GM21423 (cell line): ENCODE results near the gene AACS.
"Not testable (repeated sequence)": the region's sequence is repeated elsewhere in the genome, so short reads cannot be mapped to it uniquely, and the experiment has no call there.

Experiments
- ATAC-seq: cut with Tn5 transposase; IDR thresholded peaks from one replicate; pipeline ENCODE4 v1.9.1; 2021; ENCODE audit warnings: mild to moderate bottlenecking, moderate library complexity; ENCODE audit not compliant: unreplicated experiment

Gene AACS, protein sequence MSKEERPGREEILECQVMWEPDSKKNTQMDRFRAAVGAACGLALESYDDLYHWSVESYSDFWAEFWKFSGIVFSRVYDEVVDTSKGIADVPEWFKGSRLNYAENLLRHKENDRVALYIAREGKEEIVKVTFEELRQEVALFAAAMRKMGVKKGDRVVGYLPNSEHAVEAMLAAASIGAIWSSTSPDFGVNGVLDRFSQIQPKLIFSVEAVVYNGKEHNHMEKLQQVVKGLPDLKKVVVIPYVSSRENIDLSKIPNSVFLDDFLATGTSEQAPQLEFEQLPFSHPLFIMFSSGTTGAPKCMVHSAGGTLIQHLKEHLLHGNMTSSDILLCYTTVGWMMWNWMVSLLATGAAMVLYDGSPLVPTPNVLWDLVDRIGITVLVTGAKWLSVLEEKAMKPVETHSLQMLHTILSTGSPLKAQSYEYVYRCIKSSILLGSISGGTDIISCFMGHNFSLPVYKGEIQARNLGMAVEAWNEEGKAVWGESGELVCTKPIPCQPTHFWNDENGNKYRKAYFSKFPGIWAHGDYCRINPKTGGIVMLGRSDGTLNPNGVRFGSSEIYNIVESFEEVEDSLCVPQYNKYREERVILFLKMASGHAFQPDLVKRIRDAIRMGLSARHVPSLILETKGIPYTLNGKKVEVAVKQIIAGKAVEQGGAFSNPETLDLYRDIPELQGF

GRCh38 chr12:125065021-125065918 lies at the start of gene AACS:
TSS of gene AACS (plus strand) at chr12:125065435. CDS start at chr12:125065585, 150 bp downstream.
- ATAC-seq, result peak; percentile 94

DNA sequence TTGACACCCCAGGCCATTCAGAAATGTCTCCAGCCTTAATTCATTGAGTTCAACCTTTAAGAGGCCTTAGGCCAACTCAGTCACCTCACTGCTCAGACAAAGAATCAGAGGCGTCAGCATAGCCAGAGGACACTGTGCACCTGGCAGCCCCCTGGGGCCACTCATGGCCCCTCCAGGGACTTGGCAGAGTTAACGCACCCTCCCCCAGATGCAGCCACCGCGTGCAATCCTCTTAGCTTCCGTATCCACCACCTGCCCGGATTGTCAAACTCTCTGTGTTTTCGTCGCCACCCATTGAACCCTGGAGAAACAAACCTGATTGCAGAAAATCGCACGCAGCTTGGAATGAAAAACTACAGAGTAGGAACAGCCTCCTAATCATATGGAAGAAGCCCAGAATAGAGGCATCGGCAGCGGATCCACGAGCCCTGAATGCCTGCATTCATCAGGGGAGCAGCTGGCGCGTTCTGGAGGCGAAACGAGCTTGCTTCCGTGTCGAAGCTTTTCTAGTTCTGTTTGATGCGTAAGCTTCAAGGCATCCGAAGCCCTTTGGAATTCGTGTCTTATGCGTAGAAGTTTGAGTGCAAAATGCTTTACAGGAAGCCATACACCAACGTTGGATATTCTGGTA lies 49.4 kb upstream of the AACS start:
- ATAC-seq, result no peak

DNA sequence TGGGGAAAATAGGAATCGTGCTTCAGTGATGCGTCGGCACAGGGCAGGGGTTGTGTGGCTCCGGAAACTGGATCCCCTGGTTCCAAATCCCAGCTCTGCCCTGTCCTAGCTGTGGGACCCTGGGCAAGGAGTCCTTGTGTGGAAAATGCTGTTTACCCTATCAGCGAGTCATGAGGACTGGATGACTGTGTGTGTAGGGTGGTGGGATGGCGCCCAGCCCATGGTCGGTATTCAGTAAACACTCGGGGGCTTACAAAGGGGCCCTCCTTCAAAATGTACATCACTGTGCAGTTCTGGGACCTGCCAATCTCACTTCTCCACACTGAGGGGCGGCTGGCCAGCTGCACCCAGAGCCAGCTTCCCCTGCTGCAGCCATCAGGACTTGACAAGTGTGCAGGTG lies 47.4 kb upstream of the AACS start:
- no peak for ATAC-seq

DNA sequence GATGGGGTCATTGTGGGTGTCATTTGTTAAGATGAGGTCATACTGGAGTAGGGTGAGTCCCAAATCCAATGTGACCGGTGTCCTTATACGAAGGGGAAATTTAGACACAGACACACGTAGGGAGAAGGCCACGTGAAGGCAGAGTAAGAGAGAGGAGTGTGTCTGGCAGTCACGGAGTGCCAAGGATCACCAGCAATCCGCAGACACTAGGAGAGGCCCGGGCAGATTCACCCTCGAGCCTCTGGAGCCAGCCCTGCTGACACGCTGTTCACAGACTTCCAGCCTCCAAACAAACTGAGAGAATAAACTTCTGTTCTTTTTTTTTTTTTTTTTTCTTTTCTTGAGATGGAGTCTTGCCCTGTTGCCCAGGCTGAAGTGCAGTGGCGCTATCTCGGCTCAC lies 46.9 kb upstream of the AACS start:
- ATAC-seq, result no peak

- no peak for ATAC-seq
These were observed 44.1 kb upstream of the AACS start for GRCh38 chr12:125021096-125021495.

DNA sequence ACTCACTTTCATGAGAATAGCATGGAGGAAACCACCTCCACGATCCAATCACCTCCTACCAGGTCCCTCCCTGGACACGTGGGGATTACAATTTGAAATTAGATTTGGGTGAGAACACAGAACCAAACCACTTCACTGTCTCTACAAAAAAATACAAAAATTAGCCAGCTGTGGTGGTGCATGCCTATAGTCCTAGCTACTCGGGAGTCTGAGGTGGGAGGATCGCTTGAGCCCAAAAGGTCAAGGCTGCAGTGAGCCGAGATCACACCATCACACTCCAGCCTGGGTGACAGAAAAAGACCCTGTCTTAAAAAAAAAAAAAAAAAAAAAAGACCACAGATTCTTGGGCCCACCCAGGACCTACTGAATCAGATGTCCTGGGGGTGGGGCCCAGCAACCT lies 43.5 kb upstream of the AACS start:
- ATAC-seq, result no peak

DNA sequence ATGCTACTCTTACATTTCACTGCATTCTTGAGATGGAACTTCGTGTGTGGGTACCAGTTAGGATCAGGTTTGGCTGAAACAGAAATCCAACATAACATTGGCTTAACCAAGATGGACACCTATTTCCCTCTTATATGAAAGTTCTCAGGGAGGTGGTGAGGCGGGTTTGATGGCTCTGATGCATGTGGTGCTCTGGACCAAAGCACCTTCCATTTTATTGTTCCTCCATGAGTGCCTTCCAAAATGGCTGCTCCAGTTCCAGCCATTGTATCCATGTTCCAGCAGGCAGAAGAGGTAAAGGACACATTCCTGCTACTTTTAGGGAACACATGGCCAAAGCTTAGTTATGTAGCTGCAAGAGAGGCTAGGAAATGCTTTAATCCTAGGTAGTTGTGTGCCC lies 42.2 kb upstream of the AACS start:
- no peak for ATAC-seq

DNA sequence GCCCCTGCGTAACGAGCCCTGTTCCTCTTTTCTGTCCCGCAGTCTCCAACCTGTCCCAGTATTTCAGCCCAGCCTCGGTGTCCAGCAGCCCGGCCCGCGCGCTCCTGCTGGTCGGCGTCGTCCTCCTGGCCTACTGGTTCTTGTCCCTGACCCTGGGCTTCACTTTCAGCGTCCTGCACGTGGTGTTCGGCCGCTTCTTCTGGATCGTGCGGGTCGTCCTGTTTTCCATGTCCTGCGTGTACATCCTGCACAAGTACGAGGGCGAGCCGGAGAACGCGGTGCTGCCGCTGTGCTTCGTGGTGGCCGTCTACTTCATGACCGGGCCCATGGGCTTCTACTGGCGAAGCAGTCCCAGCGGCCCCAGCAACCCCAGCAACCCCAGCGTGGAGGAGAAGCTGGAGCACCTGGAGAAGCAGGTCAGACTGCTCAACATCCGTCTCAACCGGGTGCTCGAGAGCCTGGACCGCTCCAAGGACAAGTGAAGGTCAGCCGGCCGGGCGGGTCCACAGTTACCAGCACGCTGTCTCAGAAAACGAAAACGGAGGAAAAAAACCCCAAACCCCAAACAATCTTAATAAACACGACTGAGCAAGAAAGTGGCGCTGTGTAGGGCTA lies 40.2 kb upstream of the AACS start:
- ATAC-seq, result no peak

GRCh38 chr12:125025606-125026235 lies 39.5 kb upstream of the AACS start:
- ATAC-seq, result no peak

GRCh38 chr12:125028106-125028505 lies 37.1 kb upstream of the AACS start:
- ATAC-seq, result no peak

DNA sequence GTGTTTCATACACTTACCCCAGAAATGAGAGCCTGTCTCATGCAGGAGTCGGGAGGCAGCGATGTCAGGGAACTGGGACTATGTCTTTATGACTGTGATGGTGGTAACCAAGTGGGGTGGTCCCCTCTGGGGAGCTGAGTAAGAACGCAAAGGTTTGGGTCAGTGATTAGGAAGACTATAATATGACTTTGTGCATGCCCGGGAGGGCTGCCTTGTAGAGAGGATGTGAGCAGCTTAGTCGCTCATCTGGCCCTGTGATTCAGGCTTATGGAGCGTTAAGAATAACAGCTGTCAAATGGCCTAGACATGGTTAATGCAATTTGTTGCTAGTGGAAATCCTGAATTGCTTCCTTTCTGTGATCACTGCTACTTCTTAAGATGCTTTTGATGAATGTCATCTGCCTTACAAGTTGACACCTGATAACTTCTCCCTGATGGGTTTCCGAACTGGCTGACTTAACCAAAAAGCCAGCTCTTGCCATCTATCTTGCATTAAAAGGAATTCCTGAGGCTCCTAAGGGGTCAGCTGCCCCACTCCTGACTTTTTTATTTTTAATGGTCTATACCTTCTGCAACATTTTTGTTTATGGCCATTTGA lies 35.4 kb upstream of the AACS start:
- no peak for ATAC-seq

DNA sequence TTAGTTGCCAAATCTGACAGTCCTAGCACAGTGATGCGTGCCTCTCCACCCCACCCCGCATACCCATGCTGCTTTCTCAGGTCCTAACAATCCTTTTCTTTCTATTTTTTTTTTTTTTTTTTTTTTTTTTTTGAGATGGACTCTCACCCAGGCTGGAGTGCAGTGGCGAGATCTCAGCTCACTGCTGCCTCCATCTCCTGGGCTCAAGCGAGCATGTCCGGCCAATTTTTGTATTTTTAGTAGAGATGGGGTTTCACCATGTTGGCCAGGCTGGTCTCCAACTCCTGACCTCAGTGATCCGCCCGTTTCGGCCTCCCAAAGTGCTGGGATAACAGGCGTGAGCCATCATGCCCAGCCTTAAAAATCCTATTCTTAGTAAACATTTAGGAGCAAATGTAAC lies 33.8 kb upstream of the AACS start:
- ATAC-seq, result not testable (repeated sequence)

DNA sequence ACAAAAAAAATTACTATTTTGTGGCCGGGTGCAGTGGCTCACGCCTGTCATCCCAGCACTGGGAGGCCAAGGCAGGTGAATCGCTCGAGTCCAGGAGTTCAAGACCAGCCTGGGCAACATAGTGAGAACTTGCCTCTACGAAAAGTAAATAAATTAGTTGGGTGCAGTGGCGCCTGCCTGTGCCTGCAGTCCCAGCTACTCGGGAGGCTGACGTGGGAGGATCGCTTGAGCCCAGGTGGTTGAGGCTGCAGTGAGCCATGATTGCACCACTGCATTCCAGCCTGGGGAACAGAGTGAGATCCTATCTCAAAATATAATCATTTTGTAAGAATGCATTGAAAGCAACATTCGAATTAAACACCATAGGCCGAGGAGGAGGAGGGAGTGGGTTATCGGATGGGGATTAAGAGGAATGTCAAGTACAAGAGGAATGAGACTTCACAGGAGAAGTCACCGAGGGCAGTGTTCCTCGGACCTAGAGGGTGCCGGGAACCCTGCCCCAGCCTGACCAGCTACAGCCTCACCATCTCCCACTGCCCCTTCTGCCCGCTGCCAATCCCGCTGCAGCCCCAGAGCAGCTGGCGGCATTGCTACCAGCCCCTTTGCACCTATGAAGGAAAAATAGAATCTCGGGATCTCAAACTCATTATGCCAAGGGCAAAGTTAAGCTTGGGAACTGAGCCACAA lies 32.6 kb upstream of the AACS start:
- no peak for ATAC-seq

- no peak for ATAC-seq
These were observed 31.9 kb upstream of the AACS start for GRCh38 chr12:125033288-125033687.

DNA sequence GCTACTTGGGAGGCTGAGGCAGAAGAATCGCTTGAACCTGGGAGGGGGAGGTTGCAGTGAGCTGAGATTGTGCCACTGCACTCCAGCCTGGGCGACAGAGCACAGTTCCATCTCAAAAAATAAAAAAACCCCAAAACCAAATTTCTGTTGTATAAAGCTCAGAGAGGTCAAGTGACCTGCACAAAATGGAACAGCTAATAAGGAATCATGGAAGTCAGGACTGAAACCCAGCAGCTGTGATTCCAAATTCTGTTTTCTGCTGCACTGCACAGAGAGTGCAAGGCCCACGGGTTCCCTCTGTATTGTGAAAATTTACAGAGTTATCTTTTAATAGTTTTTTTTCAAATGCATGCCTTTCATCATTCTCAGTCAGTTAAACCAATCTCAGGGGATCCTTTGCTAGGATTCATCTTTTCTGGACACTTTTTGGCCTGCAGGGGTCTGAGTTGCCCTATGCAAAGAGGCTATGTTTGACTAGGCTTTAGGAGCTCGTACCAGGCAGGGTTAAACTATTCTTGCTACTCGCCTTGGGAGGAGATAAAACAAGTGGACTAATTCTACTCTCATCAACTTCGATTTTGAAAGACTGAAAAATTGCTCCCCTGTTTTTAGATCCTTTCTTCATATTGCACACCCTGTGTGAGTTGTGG lies 26.1 kb upstream of the AACS start:
- ATAC-seq, result no peak

DNA sequence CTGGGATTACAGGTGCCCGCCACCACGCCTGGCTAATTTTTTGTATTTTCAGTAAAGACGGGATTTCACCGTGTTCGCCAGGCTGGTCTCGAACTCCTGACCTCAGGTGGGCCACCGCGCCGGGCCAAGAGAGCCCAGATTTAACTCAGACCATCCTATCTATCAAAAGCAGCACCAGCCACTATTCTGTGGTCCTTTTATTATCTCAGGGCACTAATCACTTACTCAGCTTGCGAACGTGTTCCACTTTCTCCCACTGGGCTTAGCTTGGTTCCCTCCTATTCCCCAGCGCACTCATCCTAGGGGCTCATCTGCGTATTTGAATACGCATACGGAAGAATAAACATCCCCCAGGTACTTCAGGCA lies 16.2 kb upstream of the AACS start:
- no peak for ATAC-seq

- ATAC-seq, result no peak
These were observed 14.8 kb upstream of the AACS start for GRCh38 chr12:125050446-125050845.

- ATAC-seq, result no peak
These were observed 14.4 kb upstream of the AACS start for GRCh38 chr12:125050868-125051267.

DNA sequence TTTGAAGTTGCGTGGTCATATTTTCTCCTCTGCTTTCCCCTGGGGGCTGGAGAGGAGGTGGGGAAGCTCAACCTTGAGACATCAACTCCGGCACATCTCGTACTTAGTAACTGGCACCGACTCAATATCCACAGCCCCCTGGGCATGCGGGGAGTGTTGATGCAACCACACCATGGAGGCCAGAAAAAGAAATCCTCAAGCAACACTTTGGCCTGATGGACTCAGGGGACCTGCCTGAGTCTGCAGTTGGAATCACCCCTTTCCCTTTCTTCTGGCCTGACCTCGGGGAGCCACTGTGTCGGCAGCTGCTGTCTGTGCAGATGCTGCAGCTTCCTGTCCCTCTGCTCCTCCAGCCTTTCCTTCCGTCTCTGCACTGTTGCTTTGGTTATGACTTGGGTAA lies 11.4 kb upstream of the AACS start:
- no peak for ATAC-seq
